Mesenchymal stem cell (in vitro differentiated cells and primary cell): ENCODE results near the gene TRIM52.
"Not testable (repeated sequence)": the region's sequence is repeated elsewhere in the genome, so short reads cannot be mapped to it uniquely, and the experiment has no call there.

ENCODE experiments used
- DNase-seq: peaks from one replicate; pipeline ENCODE4 v3.0.0-alpha.2; 2013
- H2AFZ ChIP-seq: one replicate; pipeline ENCODE4 v1.6.1; 2013; ENCODE audit warnings: low read depth, mild to moderate bottlenecking, control low read depth, inconsistent platforms, low read length, moderate library complexity
- H2AK5ac ChIP-seq: 2 replicates; pipeline ENCODE4 v1.6.1; 2013; ENCODE audit warnings: low read length, moderate library complexity, mild to moderate bottlenecking, inconsistent platforms; ENCODE audit not compliant: severe bottlenecking
- H2BK120ac ChIP-seq: one replicate; pipeline ENCODE4 v1.6.1; 2013; ENCODE audit warnings: low read depth, mild to moderate bottlenecking, inconsistent platforms, low read length, moderate library complexity
- H2BK12ac ChIP-seq, 2 experiments: one replicate each; pipeline ENCODE4 v1.6.1; 2013; ENCODE audit warnings: inconsistent platforms in 2 of 2, low read length in 2 of 2, mild to moderate bottlenecking in 2 of 2, moderate library complexity in 2 of 2, control low read depth in 1 of 2
- H2BK15ac ChIP-seq: one replicate; pipeline ENCODE4 v1.6.1; 2013; ENCODE audit warnings: mild to moderate bottlenecking, low read depth, inconsistent platforms; ENCODE audit not compliant: poor library complexity, severe bottlenecking
- H2BK5ac ChIP-seq: 2 replicates; pipeline ENCODE4 v1.6.1; 2013; ENCODE audit warnings: low read depth, mild to moderate bottlenecking, low read length, control low read depth, inconsistent platforms; ENCODE audit not compliant: poor library complexity, severe bottlenecking
- H3K14ac ChIP-seq, 2 experiments: one replicate each; pipeline ENCODE4 v1.6.1; 2013; ENCODE audit warnings: inconsistent platforms in 2 of 2, low read length in 2 of 2, control low read depth in 1 of 2, mild to moderate bottlenecking in 1 of 2, moderate library complexity in 1 of 2
- H3K18ac ChIP-seq, 2 experiments: one replicate each; pipeline ENCODE4 v1.6.1; 2013; ENCODE audit warnings: inconsistent platforms in 2 of 2, low read length in 2 of 2, control low read depth in 1 of 2, low read depth in 1 of 2, mild to moderate bottlenecking in 1 of 2
- H3K23ac ChIP-seq, 2 experiments: one replicate each; pipeline ENCODE4 v1.6.1; 2013; ENCODE audit warnings: inconsistent platforms in 2 of 2, low read length in 2 of 2, mild to moderate bottlenecking in 2 of 2, moderate library complexity in 2 of 2, control low read depth in 1 of 2
- H3K27ac ChIP-seq: 2 replicates; pipeline ENCODE4 v1.5.1; 2013; ENCODE audit warnings: mild to moderate bottlenecking, moderate library complexity, low read length, control low read depth, inconsistent platforms; ENCODE audit not compliant: poor library complexity, severe bottlenecking
- H3K27me3 ChIP-seq, 2 experiments: 2 replicates each; pipeline versions ENCODE4 v1.6.1 to v1.7.0; 2013; ENCODE audit warnings: low read length in 2 of 2, mild to moderate bottlenecking in 2 of 2, moderate library complexity in 2 of 2, control low read depth in 1 of 2, inconsistent platforms in 1 of 2; ENCODE audit not compliant: control insufficient read depth in 1 of 2, insufficient read depth in 1 of 2
- H3K36me3 ChIP-seq, 2 experiments: 2 replicates each; pipeline versions ENCODE4 v1.6.1 to v1.7.0; 2013; ENCODE audit warnings: low read length in 2 of 2, control low read depth in 1 of 2, inconsistent platforms in 1 of 2, low read depth in 1 of 2, mild to moderate bottlenecking in 1 of 2; ENCODE audit not compliant: insufficient read depth in 2 of 2, control insufficient read depth in 1 of 2
- H3K4ac ChIP-seq, 2 experiments: one replicate each; pipeline ENCODE4 v1.6.1; 2013; ENCODE audit warnings: inconsistent platforms in 2 of 2, low read length in 2 of 2, mild to moderate bottlenecking in 2 of 2, moderate library complexity in 2 of 2, control low read depth in 1 of 2, low read depth in 1 of 2
- H3K4me1 ChIP-seq: 2 replicates; pipeline ENCODE4 v1.6.1; 2013; ENCODE audit warnings: low read depth, low read length, control low read depth; ENCODE audit not compliant: control insufficient read depth, insufficient read depth
- H3K4me2 ChIP-seq: 2 replicates; pipeline ENCODE4 v1.6.1; 2013; ENCODE audit warnings: low read length, mild to moderate bottlenecking, inconsistent platforms; ENCODE audit not compliant: poor library complexity, severe bottlenecking
- H3K4me3 ChIP-seq, 2 experiments: 2 replicates each; pipeline versions ENCODE4 v1.5.1 to v1.7.0; 2013; ENCODE audit warnings: low read length in 2 of 2, mild to moderate bottlenecking in 2 of 2, control low read depth in 1 of 2, low read depth in 1 of 2; ENCODE audit not compliant: insufficient read depth in 1 of 2
- H3K79me1 ChIP-seq: replicated peaks from 2 replicates; pipeline ENCODE4 v1.6.1; 2013; ENCODE audit warnings: mild to moderate bottlenecking, control low read depth, low read length, inconsistent platforms; ENCODE audit not compliant: poor library complexity, severe bottlenecking
- H3K9ac ChIP-seq: 2 replicates; pipeline ENCODE4 v1.7.0; 2013; ENCODE audit warnings: mild to moderate bottlenecking, low read length, moderate library complexity
- H3K9me3 ChIP-seq: 2 replicates; pipeline ENCODE4 v1.7.0; 2013; ENCODE audit warnings: mild to moderate bottlenecking, low read length; ENCODE audit not compliant: control insufficient read depth
- H4K8ac ChIP-seq: one replicate; pipeline ENCODE4 v1.6.1; 2013; ENCODE audit warnings: inconsistent platforms, mild to moderate bottlenecking, low read length, moderate library complexity
- H4K91ac ChIP-seq: one replicate; pipeline ENCODE4 v1.6.1; 2013; ENCODE audit warnings: mild to moderate bottlenecking, low read length, inconsistent platforms
- WGBS: methylation state at CpG from one replicate; pipeline ENCODE4 v1.1.7; 2013; ENCODE audit warnings: mixed read lengths; 5-methylcytosine and 5-hydroxymethylcytosine counted together

Gene TRIM52

DNA sequence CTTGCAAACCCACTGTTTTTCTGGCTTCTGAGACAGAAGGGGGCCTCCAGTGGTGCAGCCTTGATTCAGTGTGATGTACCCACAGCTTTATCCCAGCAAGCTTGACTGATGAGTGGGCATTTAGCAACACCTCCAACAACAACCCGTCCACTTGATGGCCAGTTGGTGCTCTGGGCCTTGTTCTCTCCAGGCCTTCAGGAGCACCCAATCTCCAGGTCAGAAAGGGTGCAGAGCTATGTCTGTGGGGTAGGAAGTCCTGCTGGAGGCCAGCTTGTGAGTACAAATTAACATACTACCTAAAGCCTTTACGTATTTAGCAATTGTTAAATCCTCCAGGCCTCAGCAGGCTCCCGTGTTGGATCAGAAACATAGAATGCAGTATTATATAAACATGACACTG is 10.1 kb upstream of the TRIM52 start:
- Histone ChIP-seq H2AFZ (no peak overlapping the region), H2BK120ac (no peak overlapping the region), H2BK15ac (no peak overlapping the region), H3K4ac (no peak overlapping the region), H3K27me3 (no peaks in the 10 kb centered on the region), H3K4me3 (no peak overlapping the region), H3K27ac (no peak overlapping the region), H3K18ac (no peak overlapping the region), H3K9me3 (no peaks in the 10 kb centered on the region), H3K23ac (no peak overlapping the region), H3K9ac (no peak overlapping the region), H2BK12ac (no peak overlapping the region), H3K4me2 (no peak overlapping the region), H4K8ac (no peak overlapping the region), H3K4me1 (peaks cover 5% of the 10 kb centered on the region), H2BK5ac (no peak overlapping the region), H3K79me1 (no peaks in the 10 kb centered on the region), H3K14ac (no peak overlapping the region), H2AK5ac (no peak overlapping the region), H4K91ac (no peak overlapping the region), H3K36me3 (no peaks in the 10 kb centered on the region)
- DNase-seq, result no peak
- 92% methylated on average over 2 of the region's 3 CpGs for WGBS

DNA sequence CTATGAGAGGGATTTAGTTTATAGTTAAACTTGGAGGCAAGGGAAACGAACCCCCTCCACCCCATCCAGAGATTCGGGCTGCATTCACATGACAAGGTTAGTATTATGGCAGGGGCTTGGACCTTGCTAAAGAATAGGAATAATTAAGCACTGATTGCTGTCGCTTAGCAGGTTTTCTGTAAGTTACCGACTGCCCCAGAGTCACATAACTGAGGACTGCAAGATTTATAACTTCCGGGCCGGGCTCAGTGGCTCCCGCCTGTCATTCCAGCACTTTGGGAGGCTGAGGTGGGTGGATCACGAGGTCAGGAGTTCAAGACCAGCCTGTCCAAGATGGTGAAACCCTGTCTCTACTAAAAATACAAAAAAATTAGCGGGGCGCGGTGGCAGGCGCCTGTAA is 7.0 kb upstream of the TRIM52 start:
- Histone ChIP-seq H3K79me1 (peaks cover 12% of the 10 kb centered on the region), H2BK5ac (peak overlapping the region; percentile 2), H2AK5ac (peak overlapping the region; percentile 76), H3K27ac (peak overlapping the region; percentile 24), H3K36me3 (peaks cover 9 to 14% of the 10 kb centered on the region in 2 experiments)
- DNase-seq, H2BK15ac ChIP-seq, H4K91ac ChIP-seq, H3K4me2 ChIP-seq, H3K9ac ChIP-seq, H4K8ac ChIP-seq, H3K23ac ChIP-seq, H2AFZ ChIP-seq, H2BK120ac ChIP-seq, H3K14ac ChIP-seq, H3K27me3 ChIP-seq, H3K9me3 ChIP-seq, H3K4ac ChIP-seq, H2BK12ac ChIP-seq, H3K18ac ChIP-seq, H3K4me1 ChIP-seq, H3K4me3 ChIP-seq: not testable (repeated sequence)
- 85% methylated on average over 10 of the region's 12 CpGs for WGBS

DNA sequence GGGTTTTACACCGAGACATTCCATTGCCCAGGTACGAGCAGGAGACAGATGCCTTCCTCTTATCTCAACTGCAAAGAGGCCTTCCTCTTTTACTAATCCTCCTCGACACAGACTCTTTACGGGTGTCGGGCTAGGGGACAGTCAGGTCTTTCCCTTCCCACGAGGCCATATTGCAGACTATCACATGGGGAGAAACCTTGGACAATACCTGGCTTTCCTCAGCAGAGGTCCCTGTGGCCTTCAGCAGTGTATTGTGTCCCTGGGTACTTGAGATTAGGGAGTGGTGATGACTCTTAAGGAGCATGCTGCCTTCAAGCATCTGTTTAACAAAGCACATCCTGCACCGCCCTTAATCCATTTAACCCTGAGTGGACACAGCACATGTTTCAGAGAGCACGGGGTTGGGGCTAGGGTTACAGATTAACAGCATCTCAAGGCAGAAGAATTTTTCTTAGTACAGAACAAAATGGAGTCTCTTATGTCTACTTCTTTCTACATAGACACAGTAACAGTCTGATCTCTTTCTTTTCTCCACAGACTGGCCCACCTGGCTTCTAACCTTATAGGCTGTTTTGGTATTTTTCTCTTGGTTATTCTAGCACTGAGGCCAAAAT is 6.5 kb upstream of the TRIM52 start:
- H4K91ac ChIP-seq, H2AFZ ChIP-seq, H2AK5ac ChIP-seq, H3K4ac ChIP-seq, H3K18ac ChIP-seq, H3K4me3 ChIP-seq, H3K4me2 ChIP-seq, H2BK120ac ChIP-seq, H2BK5ac ChIP-seq, H3K27me3 ChIP-seq, H3K9ac ChIP-seq, H4K8ac ChIP-seq, DNase-seq, H3K4me1 ChIP-seq, H2BK12ac ChIP-seq, H2BK15ac ChIP-seq, H3K9me3 ChIP-seq, H3K23ac ChIP-seq, H3K14ac ChIP-seq: not testable (repeated sequence)
- H3K36me3 ChIP-seq, result peaks cover 9 to 14% of the 10 kb centered on the region in 2 experiments
- peaks cover 16% of the 10 kb centered on the region for H3K79me1 ChIP-seq
- WGBS, result 42% methylated on average over 3 of the region's 8 CpGs
- H3K27ac ChIP-seq, result peak overlapping the region; percentile 24

DNA sequence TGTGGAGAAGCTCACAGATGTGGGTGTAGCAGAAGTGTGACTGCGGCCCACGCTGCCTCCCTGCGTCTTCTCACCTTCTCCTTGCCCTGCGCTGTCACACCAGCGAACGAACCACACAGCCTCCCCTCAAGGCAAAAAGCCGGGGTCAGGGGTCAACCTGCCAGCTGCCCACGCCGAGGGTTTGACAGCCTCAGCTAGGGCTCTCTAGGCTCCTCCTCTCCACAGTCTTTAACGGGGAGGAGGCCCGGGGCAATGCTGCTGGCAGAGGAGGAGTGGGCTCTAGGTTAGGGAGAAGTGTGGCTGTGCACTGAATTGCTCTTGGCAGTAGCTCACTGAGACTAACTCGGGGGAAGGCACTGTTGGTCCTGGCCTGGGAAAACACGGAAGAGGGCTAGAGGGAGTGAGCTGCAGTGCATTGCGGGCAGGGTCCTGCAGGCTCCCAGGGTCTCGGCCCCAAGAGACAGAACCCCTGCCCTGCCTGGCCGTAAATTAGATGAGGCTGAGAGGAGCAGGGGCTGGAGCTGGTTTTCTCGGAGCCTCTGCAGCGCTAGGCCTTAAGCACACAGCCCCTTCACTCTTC is 4.2 kb upstream of the TRIM52 start:
- Histone ChIP-seq H3K4me3 (no peak overlapping the region), H3K14ac (peak overlapping the region in 1 of 2 experiments; percentile 63), H3K27me3 (no peaks in the 10 kb centered on the region), H3K4me2 (no peak overlapping the region), H3K18ac (no peak overlapping the region), H2BK120ac (no peak overlapping the region), H2AFZ (no peak overlapping the region), H3K4ac (peak overlapping the region; percentile 33 to 54), H3K4me1 (peaks cover 4% of the 10 kb centered on the region), H2BK12ac (no peak overlapping the region), H2AK5ac (peak overlapping the region; percentile 79), H3K9ac (no peak overlapping the region), H3K27ac (no peak overlapping the region), H3K79me1 (peaks cover 16% of the 10 kb centered on the region), H3K36me3 (peaks cover 9 to 14% of the 10 kb centered on the region in 2 experiments), H2BK15ac (no peak overlapping the region), H3K9me3 (no peaks in the 10 kb centered on the region), H4K8ac (peak overlapping the region; percentile 87), H2BK5ac (no peak overlapping the region), H3K23ac (peak overlapping the region in 1 of 2 experiments; percentile 62), H4K91ac (no peak overlapping the region)
- WGBS, result 58% methylated on average over 17 of the region's 18 CpGs
- DNase-seq, result no peak
